ENCODE results near the gene ASB1. TPM values are rescaled to one million over a fixed set of nuclear protein-coding genes. Genes with fewer than 3 reads are reported as not detected.

Gene ASB1
- total and polyA plus RNA-seq, 8 donors = 10.7 to 36.8 (median 18.5) TPM

DNA sequence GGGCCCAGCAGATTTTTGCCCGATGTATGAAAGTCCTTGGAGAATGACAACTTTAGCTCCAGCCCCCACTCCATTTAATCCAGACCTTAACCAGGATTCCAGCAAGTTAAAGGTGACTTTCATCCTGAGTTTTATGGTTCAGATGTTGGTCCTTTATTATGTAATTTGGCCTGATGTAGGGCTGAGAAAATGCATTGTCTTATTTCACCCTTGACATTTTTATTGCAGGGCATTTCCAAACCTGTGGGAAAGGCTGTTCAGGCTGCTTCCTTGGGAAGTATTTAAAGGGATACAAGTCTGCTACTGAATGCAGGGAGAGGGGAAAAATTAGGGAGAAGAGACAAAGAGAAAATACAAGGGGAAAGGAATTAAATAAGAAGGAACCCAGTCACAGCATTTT lies 48.8 kb downstream of the ASB1 start:
- no peak for DNase-seq
- H3K27ac ChIP-seq = no peak overlapping the region
- H3K27me3 ChIP-seq = no peaks in the 10 kb centered on the region
- no peak overlapping the region for H3K4me3 ChIP-seq
- intact Hi-C loops (cut with DNase I; ENCODE audit: low total_unique reads) = no loop called here
- no peaks in the 10 kb centered on the region for H3K4me1 ChIP-seq
- TF ChIP-seq POLR2AphosphoS5 (IDR thresholded peaks at IDR 0.05) (no peak), EP300 (IDR thresholded peaks at IDR 0.05) (no peak), POLR2A (IDR thresholded peaks at IDR 0.05) (no peak)
- TF ChIP-seq, protein P1, sequence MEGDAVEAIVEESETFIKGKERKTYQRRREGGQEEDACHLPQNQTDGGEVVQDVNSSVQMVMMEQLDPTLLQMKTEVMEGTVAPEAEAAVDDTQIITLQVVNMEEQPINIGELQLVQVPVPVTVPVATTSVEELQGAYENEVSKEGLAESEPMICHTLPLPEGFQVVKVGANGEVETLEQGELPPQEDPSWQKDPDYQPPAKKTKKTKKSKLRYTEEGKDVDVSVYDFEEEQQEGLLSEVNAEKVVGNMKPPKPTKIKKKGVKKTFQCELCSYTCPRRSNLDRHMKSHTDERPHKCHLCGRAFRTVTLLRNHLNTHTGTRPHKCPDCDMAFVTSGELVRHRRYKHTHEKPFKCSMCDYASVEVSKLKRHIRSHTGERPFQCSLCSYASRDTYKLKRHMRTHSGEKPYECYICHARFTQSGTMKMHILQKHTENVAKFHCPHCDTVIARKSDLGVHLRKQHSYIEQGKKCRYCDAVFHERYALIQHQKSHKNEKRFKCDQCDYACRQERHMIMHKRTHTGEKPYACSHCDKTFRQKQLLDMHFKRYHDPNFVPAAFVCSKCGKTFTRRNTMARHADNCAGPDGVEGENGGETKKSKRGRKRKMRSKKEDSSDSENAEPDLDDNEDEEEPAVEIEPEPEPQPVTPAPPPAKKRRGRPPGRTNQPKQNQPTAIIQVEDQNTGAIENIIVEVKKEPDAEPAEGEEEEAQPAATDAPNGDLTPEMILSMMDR (IDR thresholded peaks at IDR 0.05) = no peak
- no peaks in the 10 kb centered on the region for H3K36me3 ChIP-seq
- H3K9me3 ChIP-seq = peaks cover 0 to 50% (median 33%) of the 10 kb centered on the region in 4 donors
- WGBS, 5 donors = 39 to 90% (median 80%) methylated on average over 1 of the region's 1 CpG

DNA sequence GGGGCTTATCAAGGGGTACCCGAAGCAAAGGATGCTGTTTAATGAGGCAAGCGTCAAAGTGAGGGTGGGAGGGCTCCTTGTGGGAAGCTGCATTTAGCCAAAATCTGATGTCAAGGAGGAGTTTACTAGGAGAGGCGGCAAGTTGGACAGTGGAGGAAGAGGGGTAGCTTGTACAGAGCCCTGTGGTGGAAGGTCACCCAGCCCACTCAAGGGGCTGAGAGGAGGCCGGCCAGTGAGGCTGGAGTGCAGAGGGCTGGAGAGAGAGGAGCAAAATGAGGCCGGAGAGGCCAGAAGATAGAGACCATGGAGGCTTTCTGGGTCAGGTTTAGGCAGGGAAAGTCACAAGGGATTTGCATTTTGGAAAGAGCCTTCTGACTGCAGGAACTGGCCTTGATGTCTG lies 49.5 kb downstream of the ASB1 start:
- Histone ChIP-seq H3K27ac (no peak overlapping the region), H3K36me3 (no peaks in the 10 kb centered on the region), H3K4me3 (no peak overlapping the region), H3K27me3 (no peaks in the 10 kb centered on the region), H3K4me1 (no peaks in the 10 kb centered on the region), H3K9me3 (peaks cover 0 to 52% (median 38%) of the 10 kb centered on the region in 4 donors)
- intact Hi-C loops (cut with DNase I; ENCODE audit: low total_unique reads) = no loop called here
- WGBS, 5 donors = 87 to 94% (median 91%) methylated on average over 5 of the region's 5 CpGs
- TF ChIP-seq POLR2A (IDR thresholded peaks at IDR 0.05) (no peak), POLR2AphosphoS5 (IDR thresholded peaks at IDR 0.05) (no peak), EP300 (IDR thresholded peaks at IDR 0.05) (no peak)
- TF ChIP-seq, protein P1 (IDR thresholded peaks at IDR 0.05) = no peak
- DNase-seq = no peak

DNA sequence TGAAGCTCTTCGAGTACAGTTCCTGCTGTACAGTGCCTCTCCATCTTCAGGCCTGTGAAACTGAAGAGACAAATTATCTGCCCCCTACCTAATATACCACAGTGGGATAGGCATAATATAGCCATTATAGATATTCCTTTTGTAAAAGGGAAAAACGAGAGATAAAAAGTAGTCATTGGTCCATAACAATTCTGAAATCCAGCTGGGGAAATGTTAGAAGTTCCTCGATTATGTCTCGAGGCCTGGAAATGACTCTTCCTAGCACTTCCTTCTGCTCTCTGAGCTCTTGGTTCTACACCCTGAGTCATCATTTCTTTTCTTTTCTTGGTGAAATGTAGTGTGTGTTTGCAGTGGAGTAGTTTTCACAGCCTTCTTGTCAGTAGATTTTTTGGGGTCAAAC lies 51.5 kb downstream of the ASB1 start:
- Histone ChIP-seq H3K27ac (no peak overlapping the region), H3K27me3 (no peaks in the 10 kb centered on the region), H3K4me1 (no peaks in the 10 kb centered on the region), H3K4me3 (no peak overlapping the region), H3K9me3 (peaks cover 0 to 36% (median 27%) of the 10 kb centered on the region in 4 donors), H3K36me3 (no peaks in the 10 kb centered on the region)
- TF ChIP-seq POLR2A (IDR thresholded peaks at IDR 0.05) (no peak), POLR2AphosphoS5 (IDR thresholded peaks at IDR 0.05) (no peak), EP300 (IDR thresholded peaks at IDR 0.05) (no peak)
- TF ChIP-seq, protein P1 (IDR thresholded peaks at IDR 0.05) = no peak
- DNase-seq = no peak
- intact Hi-C loops (cut with DNase I; ENCODE audit: low total_unique reads) = no loop called here
- WGBS, 5 donors = 87 to 95% (median 93%) methylated on average over 4 of the region's 4 CpGs

DNA sequence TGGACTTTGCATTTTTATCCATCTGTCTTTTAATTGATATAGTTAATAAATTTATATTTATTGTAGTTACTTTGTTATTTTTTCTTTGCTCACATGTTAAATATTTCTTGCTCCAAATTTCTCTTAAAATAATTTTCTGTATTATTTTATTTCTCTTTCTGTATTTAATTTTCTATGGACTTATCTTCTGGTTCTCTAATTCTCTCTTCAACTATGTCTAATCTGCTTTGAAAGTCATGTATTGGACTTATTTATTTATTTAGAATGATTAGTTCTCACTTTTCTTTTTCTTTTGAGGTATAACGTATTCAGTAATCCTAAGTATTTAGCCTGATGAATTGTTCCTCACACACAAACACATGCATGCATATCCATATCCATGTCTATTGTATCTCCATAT lies 53.1 kb downstream of the ASB1 start:
- Histone ChIP-seq H3K9me3 (peaks cover 0 to 25% (median 18%) of the 10 kb centered on the region in 4 donors), H3K4me3 (no peak overlapping the region), H3K27ac (no peak overlapping the region), H3K4me1 (no peaks in the 10 kb centered on the region), H3K36me3 (no peaks in the 10 kb centered on the region), H3K27me3 (no peaks in the 10 kb centered on the region)
- no peak for TF ChIP-seq EP300 (IDR thresholded peaks at IDR 0.05)
- no peak for TF ChIP-seq POLR2AphosphoS5 (IDR thresholded peaks at IDR 0.05)
- TF ChIP-seq, protein P1 (IDR thresholded peaks at IDR 0.05) = no peak
- no peak for TF ChIP-seq POLR2A (IDR thresholded peaks at IDR 0.05)
- intact Hi-C loops (cut with DNase I; ENCODE audit: low total_unique reads) = no loop called here
- DNase-seq = no peak
- 75 to 94% (median 82%) methylated on average over 1 of the region's 1 CpG for WGBS, 5 donors
